Activated CD4-positive, alpha-beta T cell treated with anti-CD3 and anti-CD28 coated beads, Interleukin-2, amount 50 U/mL, for 16 hours (primary cell): ENCODE results near the gene FYCO1.

ENCODE experiments used
- DNase-seq: peaks from one replicate; pipeline ENCODE4 v3.0.0-alpha.2; 2020

The FYCO1 gene

DNA sequence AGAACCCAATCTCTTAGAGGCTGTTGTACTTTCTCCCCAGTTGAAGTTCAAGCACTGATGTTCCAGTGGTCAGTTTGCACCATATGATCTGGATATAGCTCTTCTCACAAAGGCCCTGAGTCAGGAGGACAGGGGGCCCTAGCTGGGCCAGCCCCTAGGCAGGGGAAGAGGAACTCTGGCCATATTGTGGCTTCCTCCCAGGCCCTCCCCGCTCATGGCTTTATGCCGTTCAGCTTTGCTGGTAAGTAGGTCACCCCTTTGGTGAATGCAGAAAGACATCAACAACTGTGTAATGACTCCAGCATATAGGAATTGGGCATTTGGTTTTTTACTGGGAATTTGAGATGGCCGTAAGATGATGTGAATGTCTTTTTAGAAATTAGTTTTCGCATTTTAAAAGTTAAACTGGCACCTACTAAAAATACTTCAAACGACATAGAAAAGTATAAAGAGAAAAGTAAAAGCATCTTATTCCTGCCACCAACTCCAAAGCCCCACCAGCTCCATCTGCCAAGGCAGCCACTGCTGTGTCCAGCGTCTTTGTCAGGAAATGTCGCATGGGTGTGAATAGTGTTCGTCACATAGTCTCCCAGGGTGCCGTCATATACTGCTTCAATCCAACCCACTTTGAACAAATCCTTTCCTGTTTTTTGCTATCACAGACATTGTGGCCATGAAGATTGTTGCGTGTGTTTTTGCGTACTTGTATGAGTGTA is 84.0 kb downstream of the FYCO1 start:
- DNase-seq = no peak

DNA sequence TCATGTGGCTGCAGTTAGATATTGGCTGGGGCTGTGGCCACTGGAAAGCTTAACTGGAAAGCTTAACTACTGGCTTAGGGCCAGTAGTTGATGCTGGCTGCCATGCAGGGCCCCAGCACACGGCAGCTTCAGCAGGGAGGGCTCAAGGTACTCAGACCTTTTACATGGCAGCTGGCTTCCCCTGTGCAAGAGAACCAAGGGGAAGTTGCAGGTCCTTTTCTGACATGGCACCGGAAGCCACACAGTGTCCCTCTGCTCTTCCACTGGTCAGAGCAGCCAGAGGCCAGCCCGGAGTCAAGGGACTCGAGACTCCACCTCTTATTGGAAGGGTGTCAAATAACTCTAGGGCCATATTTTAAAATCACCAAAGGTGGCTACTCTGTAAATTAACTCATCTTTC is 84.7 kb downstream of the FYCO1 start:
- no peak for DNase-seq

DNA sequence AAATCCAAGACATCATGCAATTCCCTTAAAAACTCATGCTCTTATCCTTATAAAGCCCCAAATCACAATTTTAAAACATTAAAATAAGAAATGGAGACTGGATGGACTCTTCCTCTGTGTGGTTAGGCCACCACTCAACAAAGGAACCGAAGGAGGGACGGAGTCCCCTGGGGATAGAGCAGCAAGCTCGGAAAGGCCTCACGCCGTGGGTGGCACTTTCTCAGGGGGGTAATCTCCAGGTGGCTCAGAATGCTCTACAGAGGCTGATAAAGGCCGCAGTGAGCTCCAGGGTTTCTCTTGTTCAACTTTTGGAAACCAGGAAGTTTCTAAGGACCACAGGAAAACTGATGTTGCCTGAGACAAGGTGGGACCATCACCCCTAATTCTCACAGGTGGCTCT is 86.1 kb downstream of the FYCO1 start:
- no peak for DNase-seq

DNA sequence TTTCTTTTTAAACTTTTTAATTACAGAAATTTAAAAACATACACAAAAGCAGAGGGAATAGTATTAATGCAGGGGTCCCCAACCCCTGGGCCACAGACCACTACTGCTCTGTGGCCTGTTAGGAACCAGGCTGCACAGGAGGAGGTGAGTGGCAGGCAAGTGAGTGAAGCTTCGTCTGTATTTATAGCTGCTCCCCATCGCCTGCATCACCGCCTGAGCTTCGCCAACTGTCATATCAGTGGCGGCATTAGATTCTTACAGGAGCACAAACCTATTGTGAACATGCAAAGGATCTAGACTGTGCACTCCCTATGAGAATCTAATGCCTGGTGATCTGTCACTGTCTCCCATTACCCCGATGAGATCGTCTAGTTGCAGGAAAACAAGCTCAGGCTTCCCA is 86.9 kb downstream of the FYCO1 start:
- no peak for DNase-seq

DNA sequence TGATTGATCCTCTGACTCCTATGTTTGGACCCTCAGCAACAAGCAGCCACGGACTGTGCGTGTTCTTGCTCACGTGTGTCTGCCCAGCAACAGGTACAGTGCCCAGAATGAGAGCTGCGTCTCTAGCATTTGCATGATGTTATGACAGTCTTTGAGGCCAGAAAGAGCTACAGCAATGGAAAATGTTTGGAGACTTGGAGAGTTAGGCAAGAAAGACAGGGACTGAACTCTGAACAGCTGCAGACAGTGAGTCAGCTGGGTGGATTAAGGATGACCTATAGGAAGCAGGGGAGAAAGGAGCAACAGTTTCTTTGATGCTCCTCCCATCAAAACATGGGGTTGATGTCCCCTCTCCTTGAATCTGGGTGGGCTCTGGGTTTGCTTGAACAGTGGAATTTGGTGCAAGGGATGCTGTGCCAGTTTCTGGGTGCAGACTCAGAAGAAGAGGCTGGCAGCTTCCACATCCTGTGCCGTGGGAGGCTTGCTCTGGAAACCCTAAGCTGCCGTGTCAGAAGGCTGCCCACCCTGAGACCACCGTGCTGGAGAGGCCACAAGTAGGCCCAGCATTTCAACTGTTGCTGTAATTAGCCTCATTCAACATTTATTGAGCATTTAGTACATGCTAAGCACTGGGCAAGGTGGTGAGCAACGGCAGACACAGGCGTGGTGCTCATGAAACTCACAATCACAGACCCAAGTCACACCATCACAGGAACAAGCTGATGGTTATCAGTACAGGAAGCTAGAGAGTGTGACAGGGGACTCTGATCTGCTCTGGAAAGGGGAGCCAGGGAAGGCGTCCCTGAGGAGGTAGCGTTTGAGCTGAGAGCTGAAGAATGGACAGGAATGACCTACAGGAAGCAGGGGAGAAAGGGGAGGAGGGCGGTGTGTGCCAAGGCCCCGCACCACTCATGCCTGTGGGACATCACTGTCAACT is 87.6 kb downstream of the FYCO1 start:
- DNase-seq = no peak

DNA sequence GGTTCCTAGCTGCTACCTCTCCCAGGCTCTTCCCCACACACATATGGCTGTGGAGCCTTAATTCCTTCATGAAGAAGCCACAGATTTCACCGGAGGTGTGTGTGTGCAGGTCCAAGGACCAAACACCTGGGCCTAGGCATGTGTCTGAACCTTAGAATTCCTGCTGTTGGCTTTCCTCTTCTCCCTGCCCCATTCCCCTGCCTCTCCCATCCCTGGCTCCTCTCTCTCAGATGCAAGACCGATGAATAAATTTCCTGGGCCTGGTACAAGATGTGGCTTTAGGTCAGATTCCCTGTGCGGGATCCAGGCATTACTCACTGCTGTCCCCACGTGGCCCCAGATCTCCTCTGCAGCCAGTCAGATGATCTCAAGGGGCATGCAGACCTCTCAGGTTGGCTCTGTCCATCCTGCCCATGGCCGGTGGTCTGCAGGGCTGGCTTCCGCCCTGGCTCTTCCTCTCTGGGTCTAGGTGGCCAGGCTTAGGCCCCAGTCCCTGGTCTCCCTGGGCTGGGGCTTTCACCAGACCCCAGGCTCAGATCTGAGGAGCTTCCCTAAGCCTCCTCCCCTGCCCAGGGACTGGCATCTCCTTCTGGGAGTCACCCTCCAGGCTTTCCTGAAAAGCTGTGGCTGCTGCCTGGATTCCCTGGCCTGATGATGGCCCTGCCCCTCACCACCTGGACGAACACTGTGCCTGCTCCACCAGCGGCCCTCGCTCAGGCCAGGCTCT is 88.8 kb downstream of the FYCO1 start:
- DNase-seq = no peak

DNA sequence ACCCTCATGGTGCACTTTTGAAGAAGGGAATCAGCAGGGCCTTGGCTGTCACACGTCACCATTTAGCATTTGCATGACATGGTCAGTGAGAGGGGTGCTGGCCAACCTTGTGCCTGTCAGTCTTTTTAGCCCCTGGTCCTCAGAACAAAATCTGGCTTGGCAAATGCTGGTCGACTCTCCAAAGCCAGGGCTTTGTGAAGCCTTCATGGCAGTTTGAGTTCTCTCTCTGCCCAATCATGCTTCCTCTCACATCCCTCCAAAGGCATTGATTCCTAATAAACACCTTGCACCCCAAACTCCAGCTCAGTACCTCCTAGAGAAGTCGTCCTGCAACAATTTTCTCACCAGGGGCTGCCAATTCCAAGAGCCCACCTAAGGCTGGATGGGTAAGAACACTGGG is 89.9 kb downstream of the FYCO1 start:
- DNase-seq = no peak

DNA sequence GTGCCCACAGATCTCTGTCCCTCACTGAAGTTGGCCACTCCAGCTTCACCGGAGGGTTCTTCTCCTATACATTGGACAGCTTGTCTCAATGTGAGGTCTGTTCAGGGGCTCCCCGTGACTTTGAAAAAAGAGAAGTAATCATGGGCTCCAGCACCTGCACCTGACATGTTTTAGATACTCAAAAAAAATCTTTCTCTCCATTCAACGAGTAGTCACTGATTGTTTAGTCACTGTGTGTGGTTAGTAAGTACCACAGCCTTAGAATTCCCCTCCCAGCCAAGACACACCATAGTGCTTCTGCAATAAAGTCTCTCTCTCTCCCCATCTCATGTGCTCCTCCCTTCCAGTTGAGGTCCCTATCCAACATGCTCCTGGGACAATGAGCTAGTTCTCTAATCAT is 90.7 kb downstream of the FYCO1 start:
- no peak for DNase-seq

DNA sequence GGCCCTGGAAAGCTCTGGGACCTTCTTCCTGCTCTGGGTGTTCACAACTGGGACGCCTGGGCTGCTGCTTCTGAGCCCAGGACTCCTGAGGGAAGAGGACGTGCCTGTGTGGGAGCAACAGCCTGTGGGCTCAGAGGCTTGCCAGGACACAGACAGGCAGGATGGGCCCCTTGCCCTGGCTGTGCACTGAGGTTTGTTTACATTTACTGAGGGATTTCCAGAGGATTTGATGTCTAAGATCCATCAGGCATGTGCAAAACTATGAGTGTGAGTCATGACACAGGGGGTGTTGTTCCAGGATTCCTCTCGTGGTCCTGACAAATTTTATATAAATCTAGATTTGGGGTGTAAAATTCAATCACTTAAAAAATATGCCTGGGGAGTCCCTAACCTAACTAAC is 98.7 kb downstream of the FYCO1 start:
- DNase-seq = no peak

DNA sequence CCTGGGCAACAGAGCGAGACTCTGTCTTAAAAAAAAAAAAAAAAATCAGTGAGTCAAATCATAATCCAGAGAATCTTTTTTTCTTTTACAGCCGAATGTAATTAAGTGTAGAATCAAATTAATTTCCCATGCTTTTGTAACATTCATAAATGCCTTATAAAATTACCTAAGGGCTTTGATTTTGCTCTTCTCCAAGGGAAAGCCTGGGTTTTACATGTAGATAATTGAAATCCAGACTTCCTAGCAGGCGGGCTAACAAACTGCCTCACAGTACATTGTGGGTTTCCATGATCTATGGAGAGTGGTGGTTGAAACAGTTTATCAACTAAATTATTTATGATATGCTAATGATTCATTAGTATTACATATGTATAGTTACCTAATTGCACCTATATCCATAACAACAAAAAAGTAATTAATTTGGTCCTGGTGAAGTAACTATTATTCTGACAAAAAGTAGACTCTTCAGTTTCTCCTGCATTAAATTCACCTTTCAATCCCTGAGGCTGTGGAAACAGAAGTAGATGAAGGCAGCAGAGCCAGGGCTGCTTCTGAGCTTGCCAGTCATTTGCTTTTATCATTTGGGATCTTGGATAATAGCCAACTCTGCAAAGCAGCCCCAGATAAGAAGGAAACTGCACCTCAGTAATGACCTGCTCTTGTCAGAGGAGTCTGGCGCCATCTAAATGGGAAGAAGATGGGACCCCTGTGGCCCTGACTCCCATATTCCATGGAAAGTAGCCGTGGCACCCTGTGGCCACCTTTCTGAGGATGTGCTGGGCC is 99.7 kb downstream of the FYCO1 start:
- DNase-seq = no peak

DNA sequence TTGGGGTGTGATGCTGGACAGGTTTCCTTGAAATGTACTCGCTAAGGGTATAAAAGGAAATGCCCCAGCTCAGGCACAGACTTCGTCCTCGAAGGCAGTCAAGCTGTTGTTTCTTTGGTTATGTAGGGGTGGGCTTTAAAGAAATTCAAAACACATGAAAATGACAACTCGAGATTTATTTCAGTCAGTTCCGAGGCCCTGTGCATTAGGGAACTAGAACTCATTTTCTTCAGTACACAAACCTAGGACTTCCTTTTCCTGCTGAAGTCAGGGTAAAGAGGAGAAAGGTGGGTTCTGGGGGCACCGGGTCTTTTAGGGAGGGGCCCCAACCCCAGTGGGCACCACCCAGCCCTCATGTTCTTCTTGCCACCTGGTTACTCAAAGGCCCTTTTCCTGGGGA is 101.6 kb downstream of the FYCO1 start:
- no peak for DNase-seq

DNA sequence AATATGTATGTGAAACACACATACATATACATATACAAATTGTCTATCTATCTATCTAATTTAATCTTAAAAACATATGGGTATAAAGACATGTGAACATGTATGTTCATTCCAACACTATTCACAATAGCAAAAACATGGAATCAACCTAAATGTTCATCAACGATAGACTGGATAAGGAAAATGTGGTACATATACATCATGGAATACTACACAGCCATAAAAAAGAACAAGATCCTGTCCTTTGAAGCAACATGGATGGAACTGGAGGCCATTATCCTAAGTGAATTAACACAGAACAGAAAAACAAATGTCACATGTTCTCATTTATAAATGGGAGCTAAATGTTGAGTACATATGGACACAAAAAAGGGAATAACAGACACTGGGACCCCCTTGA is 103.5 kb downstream of the FYCO1 start:
- no peak for DNase-seq

DNA sequence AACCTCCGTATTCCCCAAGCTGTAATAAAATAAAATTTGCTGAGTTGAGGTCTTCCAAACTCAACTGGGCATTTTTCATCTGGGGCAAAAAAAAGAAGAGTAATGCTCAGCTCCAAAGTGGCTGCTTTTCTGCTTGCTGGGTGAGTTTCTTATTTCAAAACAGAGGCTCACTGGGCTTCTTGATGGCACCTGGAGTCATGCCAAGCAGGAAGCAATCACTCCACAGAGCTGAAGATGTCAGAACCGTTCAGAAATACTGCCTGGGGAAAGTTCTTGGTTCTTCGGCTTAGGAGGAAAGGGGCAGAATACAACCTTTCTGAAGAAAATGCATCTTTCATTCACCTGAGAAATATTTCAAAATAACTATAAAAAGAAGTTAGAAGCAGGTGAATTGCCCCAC is 105.2 kb downstream of the FYCO1 start:
- DNase-seq = no peak

DNA sequence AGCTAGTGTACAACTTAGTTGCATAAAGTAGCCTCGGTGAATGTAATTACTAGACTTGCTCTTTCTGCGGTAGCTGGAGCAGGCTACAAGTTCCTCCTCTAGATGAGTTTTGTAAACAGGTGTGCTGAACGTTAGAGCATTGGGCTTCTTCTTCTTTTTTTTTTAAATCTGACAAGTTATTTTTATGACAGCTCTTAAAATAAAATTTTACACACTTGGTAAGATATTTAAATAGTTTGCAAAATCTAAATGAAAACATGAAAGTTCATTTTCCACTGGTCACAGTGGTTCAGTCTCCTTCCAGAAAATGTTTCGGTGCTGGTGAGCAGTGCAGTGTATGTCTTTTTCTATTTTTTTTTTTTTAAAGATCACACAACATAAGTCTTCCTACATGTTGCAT is 106.3 kb downstream of the FYCO1 start:
- no peak for DNase-seq

DNA sequence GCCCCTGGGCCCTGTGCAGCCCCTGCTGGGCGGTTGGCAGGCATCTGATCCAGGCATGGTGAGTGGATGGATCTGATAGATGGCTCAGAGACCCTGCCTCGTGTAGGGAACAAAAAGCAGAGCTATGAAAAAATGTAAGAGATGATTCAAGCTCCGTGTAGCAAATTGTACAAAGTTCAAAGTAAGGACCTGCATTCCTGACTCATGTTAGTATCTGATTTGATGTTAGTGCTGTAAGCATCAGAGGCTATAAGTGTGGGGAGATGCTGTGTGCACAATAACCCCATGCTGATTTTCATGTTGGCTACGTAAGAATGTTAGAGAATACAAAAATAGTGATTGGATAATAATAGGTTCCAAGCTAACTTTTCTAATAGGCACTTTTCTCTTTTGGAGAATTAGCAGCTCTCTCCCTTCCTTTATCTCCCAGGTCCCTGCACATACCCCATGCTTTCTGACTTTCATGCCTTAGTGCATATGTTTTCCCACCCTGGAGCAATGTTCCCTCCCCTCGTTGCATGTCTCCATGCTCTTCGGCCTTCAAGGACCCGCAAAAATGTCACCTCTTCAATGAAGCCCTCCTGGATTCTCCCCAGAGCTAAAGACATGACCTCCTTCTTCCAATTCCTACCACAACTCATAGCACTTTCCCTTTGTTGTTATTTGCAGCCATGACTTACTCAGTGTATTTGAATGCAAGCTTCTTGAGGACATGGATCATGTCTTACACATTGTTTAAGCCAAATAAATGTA is 107.7 kb downstream of the FYCO1 start:
- no peak for DNase-seq

DNA sequence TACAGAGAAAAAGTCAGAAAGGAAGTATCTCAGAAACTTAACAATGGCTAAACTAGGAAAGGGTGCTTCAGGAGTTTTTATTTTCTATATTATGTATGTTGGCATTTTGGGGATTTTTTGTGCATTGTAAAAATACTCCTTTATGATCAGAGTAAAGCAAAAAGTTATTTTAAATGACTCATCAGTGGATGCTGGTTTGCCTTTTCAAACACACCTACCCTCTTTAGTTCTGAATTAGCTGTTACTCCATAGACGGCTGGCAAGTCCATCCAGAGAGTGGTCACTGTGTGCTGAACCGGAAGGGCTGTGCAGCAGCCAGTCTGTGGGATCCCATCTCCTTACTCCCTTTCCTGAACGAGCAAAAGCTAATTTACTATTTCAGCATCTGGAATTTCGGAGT is 108.3 kb downstream of the FYCO1 start:
- no peak for DNase-seq

DNA sequence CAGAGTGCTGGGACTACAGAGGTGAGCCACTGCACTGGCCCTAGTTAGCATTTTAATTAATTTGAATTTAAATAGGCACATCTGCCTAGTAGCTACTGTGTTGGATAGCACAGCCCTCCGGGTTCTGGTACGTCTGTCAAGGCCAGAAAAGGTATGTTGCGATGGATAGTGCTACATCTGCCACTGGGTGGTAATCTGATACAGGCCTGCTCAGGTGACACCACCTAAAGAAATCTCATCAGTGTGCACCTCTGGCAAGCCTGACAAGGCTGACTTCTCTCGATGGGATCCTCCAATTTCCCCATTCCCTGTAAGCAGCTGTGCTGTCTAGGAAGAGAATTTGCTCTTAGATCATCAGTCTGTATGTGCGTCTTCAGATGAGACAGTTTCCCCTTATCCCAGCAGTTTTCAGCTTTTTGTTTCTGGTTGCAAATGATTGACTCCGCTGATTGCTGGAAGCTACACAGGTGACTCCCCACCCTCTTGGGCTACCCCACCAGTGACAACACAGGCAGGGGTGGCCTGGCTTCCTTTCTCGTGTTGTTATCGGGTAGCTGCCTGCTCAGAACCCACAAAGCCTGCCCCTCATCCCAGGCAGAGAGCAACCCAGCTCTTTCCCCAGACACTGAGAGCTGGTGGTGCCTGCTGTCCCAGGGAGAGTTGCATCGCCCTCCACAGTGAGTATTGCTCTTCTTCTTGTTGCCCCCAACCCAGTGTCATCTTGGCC is 109.5 kb downstream of the FYCO1 start, which contains the start of gene CCR9:
Gene CCR9, plus strand, starts transcription at position 565 of the 727 bp plus-strand sequence. CDS start 8,391 bp downstream, outside the sequence.
- DNase-seq = no peak

DNA sequence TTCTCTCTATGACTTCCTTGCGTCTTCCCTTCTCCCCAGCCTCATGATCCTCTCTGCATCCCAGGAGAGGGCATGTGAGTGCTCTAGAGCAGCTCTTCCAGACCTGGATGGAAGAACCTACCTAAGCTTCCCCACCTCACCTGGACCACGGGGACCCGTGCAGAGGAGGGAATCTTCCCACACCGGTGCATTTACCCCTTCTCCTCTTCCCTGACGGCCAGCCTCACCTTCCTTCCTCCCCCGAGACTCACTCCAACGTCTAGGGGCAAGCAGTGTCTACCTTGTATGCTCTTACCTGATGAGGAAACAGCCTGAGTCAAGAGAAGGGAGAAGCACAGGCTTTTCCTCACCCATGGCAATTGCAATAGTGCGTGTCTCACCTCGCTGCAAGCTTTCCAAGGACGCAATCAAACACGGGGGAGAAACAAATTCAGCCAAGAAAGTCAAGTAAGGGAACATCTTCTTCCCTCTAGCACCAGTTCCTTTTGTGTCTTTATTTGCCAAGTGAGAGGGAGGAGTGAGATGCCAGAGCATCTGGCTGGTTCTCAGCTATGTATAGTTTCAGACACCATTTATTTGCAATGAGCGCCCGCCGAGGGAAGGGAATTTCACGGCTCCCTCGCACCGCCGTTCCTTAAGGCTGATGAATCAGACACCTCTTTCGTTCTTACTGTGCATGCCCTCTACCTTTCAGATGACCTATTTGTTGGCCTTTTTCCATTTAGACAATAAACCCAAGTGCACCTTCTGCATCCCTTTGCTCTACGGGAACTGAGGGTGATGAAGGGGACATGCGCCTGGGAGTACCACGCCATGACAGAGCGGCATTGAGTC is 111.0 kb downstream of the FYCO1 start:
- DNase-seq = peak; percentile 23

DNA sequence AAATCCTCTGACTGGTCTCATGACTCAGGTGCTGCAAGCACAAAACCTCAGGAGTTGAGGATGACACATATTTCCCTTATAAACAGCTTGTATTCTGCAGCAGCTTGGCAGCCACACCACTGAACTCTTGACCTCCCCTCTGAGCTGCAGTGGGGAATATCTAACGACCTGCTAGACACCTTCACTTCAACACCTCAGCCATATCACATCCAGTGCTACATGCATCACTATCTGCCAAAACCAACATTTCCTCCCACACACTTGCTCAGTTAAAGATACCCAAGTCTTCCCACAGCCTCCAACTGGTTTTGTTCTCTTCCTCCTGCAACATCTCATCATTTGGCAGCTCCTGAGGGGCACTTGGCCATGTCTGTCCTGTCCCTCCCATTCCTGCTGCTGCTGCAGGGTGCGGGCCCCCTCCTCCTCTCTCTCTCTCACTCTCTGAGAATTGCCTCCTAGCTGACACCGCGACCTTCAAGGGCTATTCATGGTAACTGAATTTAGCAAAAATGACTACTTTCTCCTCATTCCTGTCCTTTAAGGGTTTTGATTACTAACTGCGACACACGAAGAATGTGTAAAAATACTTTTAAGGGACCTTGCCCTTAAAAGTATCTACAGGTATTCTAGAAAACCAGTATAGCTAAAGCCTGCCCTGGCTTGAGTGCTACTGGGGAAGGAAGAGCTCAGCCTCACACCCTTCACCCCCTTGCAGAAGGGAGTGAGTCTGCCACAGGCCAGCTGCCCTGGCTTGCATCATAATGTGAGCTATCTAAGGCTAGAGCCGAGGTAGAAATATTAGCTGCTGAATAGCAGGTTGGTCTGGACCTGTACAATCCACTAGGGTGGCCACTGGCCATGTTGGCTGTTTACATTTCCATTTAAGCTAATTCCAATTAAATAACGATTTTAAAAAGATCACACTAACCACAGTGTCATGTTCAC is 114.3 kb downstream of the FYCO1 start:
- DNase-seq = peak; percentile 13
